Measurements from ENCODE around the gene BCR. TPM values are rescaled to one million over a fixed set of nuclear protein-coding genes. Genes with fewer than 3 reads are reported as not detected.

Gene BCR
- total and polyA plus RNA-seq, 2 donors (not counting 1 experiment from before 2014, with no cell fraction given) = 30.2 to 46.4 TPM

DNA sequence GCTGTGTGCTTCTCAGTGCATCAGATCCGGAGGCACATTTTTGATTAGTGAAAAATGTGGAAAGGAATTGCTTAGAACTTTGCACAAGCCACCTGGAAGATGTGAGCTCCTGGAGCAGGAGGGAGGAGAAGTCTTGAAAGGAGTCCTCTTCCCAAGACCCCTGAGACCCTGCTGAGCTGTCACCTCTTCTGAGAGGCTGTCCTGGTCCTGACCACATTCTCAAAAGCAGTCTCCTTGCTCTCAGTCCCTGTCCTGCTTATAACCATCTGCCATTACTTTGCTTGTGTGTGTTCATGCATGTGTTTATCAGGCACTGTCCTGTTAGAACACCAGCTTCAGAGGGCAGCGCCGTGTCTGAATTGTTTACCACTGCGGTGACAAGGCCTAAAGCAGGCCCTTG lies 86.5 kb downstream of the BCR start:
- peaks cover 0 to 15% of the 10 kb centered on the region in 2 experiments for H3K36me3 ChIP-seq (replicated peaks in 1 of 2; ENCODE audit: control extremely low read depth in 1 of 2, control insufficient read depth in 1 of 2, extremely low read depth in 1 of 2, insufficient read depth in 2 of 2, low read length in 1 of 2)
- no peak overlapping the region for H3K4me2 ChIP-seq (replicated peaks; ENCODE audit: low read depth, low read length, poor library complexity, severe bottlenecking)
- POLR2A ChIA-PET = interaction anchor here (0.5 kb wide), 1 partner anchor 94 kb away, joined by 6 read pairs; no protein-coding TSS in a partner anchor

More for the DNA sequence above, 86.5 kb downstream of the BCR start:
- no peak overlapping the region for H3K9ac ChIP-seq (ENCODE audit: low read length)
- H3K27ac ChIP-seq (ENCODE audit: low read length in 2 of 2) = no peak overlapping the region
- CTCF ChIA-PET = interaction anchor here (3.3 to 10.8 kb wide), 2 partner anchors 15 to 87 kb away, joined by 10 to 86 read pairs; partner anchors contain the start of gene BCR
- H2AFZ ChIP-seq (ENCODE audit: insufficient read depth, low read depth, low read length, poor library complexity, severe bottlenecking) = no peak overlapping the region
- no peak overlapping the region for H3K4me3 Mint-ChIP-seq
- TF ChIP-seq EZH2 (IDR thresholded peaks at IDR 0.05; ENCODE audit: borderline replicate concordance, insufficient read depth, low read depth, low read length, poor library complexity, severe bottlenecking) = no peak
- TF ChIP-seq, protein P1, sequence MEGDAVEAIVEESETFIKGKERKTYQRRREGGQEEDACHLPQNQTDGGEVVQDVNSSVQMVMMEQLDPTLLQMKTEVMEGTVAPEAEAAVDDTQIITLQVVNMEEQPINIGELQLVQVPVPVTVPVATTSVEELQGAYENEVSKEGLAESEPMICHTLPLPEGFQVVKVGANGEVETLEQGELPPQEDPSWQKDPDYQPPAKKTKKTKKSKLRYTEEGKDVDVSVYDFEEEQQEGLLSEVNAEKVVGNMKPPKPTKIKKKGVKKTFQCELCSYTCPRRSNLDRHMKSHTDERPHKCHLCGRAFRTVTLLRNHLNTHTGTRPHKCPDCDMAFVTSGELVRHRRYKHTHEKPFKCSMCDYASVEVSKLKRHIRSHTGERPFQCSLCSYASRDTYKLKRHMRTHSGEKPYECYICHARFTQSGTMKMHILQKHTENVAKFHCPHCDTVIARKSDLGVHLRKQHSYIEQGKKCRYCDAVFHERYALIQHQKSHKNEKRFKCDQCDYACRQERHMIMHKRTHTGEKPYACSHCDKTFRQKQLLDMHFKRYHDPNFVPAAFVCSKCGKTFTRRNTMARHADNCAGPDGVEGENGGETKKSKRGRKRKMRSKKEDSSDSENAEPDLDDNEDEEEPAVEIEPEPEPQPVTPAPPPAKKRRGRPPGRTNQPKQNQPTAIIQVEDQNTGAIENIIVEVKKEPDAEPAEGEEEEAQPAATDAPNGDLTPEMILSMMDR (IDR thresholded peaks at IDR 0.05) = no peak
- H3K27ac Mint-ChIP-seq = no peak overlapping the region
- peaks cover 38% of the 10 kb centered on the region for H3K4me1 Mint-ChIP-seq
- no peaks in the 10 kb centered on the region for H4K20me1 ChIP-seq (ENCODE audit: control insufficient read depth, insufficient read depth, low read length, poor library complexity, severe bottlenecking)
- DNase-seq = no peak
- intact Hi-C loops (cut with micrococcal nuclease) = no loop called here
- 96% methylated on average over 4 of the region's 4 CpGs for WGBS (ENCODE audit: insufficient coverage)
- no peaks in the 10 kb centered on the region for H3K27me3 ChIP-seq (replicated peaks in 1 of 4; ENCODE audit: control extremely low read depth in 1 of 4, control insufficient read depth in 3 of 4, insufficient read depth in 4 of 4, low read length in 3 of 4)
- no peak overlapping the region for H3K4me3 ChIP-seq (ENCODE audit: control extremely low read depth in 1 of 5, extremely low read depth in 1 of 5, insufficient read depth in 1 of 5, low read depth in 2 of 5, low read length in 4 of 5)
- no peaks in the 10 kb centered on the region for H3K9me3 ChIP-seq (ENCODE audit: control extremely low read depth in 1 of 3, control insufficient read depth in 2 of 3, insufficient read depth in 1 of 3, low read length in 2 of 3)
- H3K9me3 Mint-ChIP-seq (ENCODE audit: insufficient read depth) = no peaks in the 10 kb centered on the region
- no peak for ATAC-seq (ENCODE audit: low read depth)
- no peaks in the 10 kb centered on the region for H3K27me3 Mint-ChIP-seq
- peaks cover 31 to 39% of the 10 kb centered on the region in 2 donors for H3K4me1 ChIP-seq (ENCODE audit: control insufficient read depth in 2 of 2, insufficient read depth in 2 of 2, low read length in 2 of 2)
- H3K79me2 ChIP-seq (ENCODE audit: control insufficient read depth, insufficient read depth, low read length) = no peaks in the 10 kb centered on the region

Data from B cell (primary cell).